DOHH2 (cell line): ENCODE data around the gene NPFFR1.

ENCODE experiments used
- EZH2phosphoT487 ChIP-seq: fragments of 200-600 bp; sonication (generic); IDR thresholded peaks from 2 replicates; pipeline ENCODE4 v1.6.1; 2017; ENCODE audit warnings: borderline replicate concordance, mild to moderate bottlenecking, antibody characterized with exemption, low read length, moderate library complexity, mixed read lengths
- TF ChIP-seq, protein P1 (sequence below): fragments of 200-600 bp; sonication (generic); IDR thresholded peaks from one replicate; pipeline ENCODE4 v1.5.1; 2014; ENCODE audit warnings: antibody characterized with exemption, mild to moderate bottlenecking, low read depth, low read length; ENCODE audit not compliant: poor library complexity, severe bottlenecking

- TF ChIP-seq, protein P1, sequence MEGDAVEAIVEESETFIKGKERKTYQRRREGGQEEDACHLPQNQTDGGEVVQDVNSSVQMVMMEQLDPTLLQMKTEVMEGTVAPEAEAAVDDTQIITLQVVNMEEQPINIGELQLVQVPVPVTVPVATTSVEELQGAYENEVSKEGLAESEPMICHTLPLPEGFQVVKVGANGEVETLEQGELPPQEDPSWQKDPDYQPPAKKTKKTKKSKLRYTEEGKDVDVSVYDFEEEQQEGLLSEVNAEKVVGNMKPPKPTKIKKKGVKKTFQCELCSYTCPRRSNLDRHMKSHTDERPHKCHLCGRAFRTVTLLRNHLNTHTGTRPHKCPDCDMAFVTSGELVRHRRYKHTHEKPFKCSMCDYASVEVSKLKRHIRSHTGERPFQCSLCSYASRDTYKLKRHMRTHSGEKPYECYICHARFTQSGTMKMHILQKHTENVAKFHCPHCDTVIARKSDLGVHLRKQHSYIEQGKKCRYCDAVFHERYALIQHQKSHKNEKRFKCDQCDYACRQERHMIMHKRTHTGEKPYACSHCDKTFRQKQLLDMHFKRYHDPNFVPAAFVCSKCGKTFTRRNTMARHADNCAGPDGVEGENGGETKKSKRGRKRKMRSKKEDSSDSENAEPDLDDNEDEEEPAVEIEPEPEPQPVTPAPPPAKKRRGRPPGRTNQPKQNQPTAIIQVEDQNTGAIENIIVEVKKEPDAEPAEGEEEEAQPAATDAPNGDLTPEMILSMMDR = no peak
- TF ChIP-seq EZH2phosphoT487 = no peak
These were observed 25.9 kb upstream of the NPFFR1 start for GRCh38 chr10:70309661-70310060.
